Stomach (tissue), 9 donors: ENCODE results near the gene PDLIM5. TPM values are rescaled to one million over a fixed set of nuclear protein-coding genes. Genes with fewer than 3 reads are reported as not detected.

ENCODE experiments used
- DNase-seq, 2 donors: peaks; one replicate each; pipeline versions ENCODE4 v3.0.0 to v3.0.0-alpha.2; 2013 to 2019
- H3K27ac ChIP-seq, 5 donors: fragments of 200-600 bp in 4 of 5; sonication (generic) in 4 of 5; one replicate each; pipeline ENCODE4 v1.5.1; 2013 to 2019; ENCODE audit warnings: mild to moderate bottlenecking in 1 of 5, moderate library complexity in 1 of 5
- H3K27me3 ChIP-seq, 3 donors: fragments of 200-600 bp; sonication (generic); one replicate each; pipeline ENCODE4 v1.5.1; 2017 to 2019; ENCODE audit warnings: mixed run types in 1 of 3
- H3K36me3 ChIP-seq, 4 donors: fragments of 200-600 bp; sonication (generic); 1 replicate in 3 of 4; 2 replicates in 1 of 4; pipeline ENCODE4 v1.5.1; 2016 to 2019
- H3K4me1 ChIP-seq, 4 donors: fragments of 200-600 bp; sonication (generic); one replicate each; pipeline ENCODE4 v1.5.1; 2016 to 2019
- H3K4me3 ChIP-seq, 4 donors: fragments of 200-600 bp; sonication (generic) in 3 of 4; one replicate each; pipeline ENCODE4 v1.5.1; 2016 to 2019; ENCODE audit warnings: mild to moderate bottlenecking in 1 of 4
- H3K9me3 ChIP-seq, 4 donors: fragments of 200-600 bp; sonication (generic); one replicate each; pipeline ENCODE4 v1.5.1; 2016 to 2019
- EP300 ChIP-seq: sonication (generic); formaldehyde crosslinking; IDR thresholded peaks from one replicate; pipeline ENCODE4 v1.6.1; 2017; ENCODE audit warnings: antibody characterized with exemption
- POLR2A ChIP-seq, 4 donors: fragments of 450-650 bp; IDR thresholded peaks; one replicate each; pipeline ENCODE4 v1.6.1; 2016; ENCODE audit warnings: antibody characterized with exemption in 4 of 4, control low read depth in 2 of 4, mild to moderate bottlenecking in 1 of 4, moderate library complexity in 1 of 4
- POLR2AphosphoS5 ChIP-seq, 3 donors: sonication (generic); formaldehyde crosslinking; IDR thresholded peaks; one replicate each; pipeline ENCODE4 v1.6.1; 2016; ENCODE audit warnings: antibody characterized with exemption in 3 of 3
- WGBS, 5 donors: extraction: QIAGEN DNeasy Blood & Tissue Kit in 3 of 5; methylation state at CpG; one replicate each; pipeline versions ENCODE4 v1.1.5 to v1.1.7; 2013 to 2018; 5-methylcytosine and 5-hydroxymethylcytosine counted together
- intact Hi-C: fragments of 100-400 bp; cut with DNase I; formaldehyde crosslinking; loops from one replicate; pipeline ENCODE4 v1.15.1; 2023; ENCODE audit warnings: low total_unique reads
- polyA plus RNA-seq, 3 donors: library from polyadenylated mRNA; stranded (reverse); fragments of 200-250 nt; gene quantifications; one replicate each; pipeline ENCODE4 v1.2.3, GENCODE V29; 2013
- total RNA-seq, 5 donors: library from RNA; depleted of rRNA; stranded (reverse); fragments of >200 nt; gene quantifications; one replicate each; pipeline versions ENCODE4 v1.1.0 to v1.2.3, GENCODE V29; 2014 to 2016
- TF ChIP-seq, protein P1 (sequence below), 7 experiments: fragments of 450-650 bp in 4 of 7; fragments of 200-600 bp in 3 of 7; sonication (generic) in 3 of 7; IDR thresholded peaks; one replicate each; pipeline ENCODE4 v1.5.1; 2016 to 2019; ENCODE audit warnings: antibody characterized with exemption in 7 of 7, control low read depth in 2 of 7, mild to moderate bottlenecking in 1 of 7
- donor health status: healthy with polysubstance abuse.
- donor health status: Bipolar disorder and iron deficiency.
- donor health status: healthy.

PDLIM5 gene
- total and polyA plus RNA-seq, 8 donors: 23.7 to 311 (median 40.3) TPM

DNA sequence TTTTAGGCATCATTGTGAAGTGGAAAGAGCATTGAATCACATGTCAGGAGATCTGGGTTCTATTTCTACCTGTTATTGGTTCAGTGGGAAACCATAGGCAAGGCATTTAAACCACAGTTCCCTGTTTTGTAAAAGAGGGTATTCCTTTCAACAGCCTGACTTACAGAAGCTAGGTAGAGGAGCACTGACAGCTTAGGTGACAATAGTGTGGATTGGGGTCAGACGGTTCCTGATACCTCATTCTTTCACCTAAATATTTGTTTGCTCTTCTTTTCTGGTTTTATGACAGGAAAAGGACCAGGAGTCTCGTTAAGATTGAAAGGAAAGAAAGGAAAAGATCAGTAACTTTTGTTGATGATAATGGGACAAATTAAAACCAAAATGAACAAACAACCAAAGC lies 15.9 kb upstream of the PDLIM5 start:
- WGBS, 5 donors: 64 to 71% (median 70%) methylated on average over 2 of the region's 2 CpGs
- TF ChIP-seq POLR2AphosphoS5 (IDR thresholded peaks at IDR 0.05) (no peak), EP300 (no peak), POLR2A (IDR thresholded peaks at IDR 0.05) (no peak)
- TF ChIP-seq, protein P1, sequence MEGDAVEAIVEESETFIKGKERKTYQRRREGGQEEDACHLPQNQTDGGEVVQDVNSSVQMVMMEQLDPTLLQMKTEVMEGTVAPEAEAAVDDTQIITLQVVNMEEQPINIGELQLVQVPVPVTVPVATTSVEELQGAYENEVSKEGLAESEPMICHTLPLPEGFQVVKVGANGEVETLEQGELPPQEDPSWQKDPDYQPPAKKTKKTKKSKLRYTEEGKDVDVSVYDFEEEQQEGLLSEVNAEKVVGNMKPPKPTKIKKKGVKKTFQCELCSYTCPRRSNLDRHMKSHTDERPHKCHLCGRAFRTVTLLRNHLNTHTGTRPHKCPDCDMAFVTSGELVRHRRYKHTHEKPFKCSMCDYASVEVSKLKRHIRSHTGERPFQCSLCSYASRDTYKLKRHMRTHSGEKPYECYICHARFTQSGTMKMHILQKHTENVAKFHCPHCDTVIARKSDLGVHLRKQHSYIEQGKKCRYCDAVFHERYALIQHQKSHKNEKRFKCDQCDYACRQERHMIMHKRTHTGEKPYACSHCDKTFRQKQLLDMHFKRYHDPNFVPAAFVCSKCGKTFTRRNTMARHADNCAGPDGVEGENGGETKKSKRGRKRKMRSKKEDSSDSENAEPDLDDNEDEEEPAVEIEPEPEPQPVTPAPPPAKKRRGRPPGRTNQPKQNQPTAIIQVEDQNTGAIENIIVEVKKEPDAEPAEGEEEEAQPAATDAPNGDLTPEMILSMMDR (IDR thresholded peaks at IDR 0.05): no peak
- H3K4me1 ChIP-seq: no peaks in the 10 kb centered on the region

DNA sequence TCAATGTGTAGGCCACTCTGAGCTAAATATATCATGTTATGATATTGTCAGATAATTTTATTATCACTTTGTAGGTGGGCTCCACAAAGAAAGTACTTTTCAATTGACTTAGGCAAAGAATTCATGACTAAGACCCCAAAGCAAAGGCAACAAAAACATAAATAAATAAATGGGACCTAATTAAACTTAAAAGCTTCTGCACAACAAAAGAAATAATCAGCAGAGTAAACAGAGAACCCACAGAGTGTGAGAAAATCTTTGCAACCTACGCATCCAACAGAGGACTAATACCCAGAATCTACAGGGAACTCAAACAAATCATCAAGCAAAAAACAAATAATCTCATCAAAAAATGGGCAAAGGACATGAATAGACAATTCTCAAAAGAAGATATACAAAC lies 15.2 kb upstream of the PDLIM5 start:
- Histone ChIP-seq H3K4me3 (no peak overlapping the region), H3K27me3 (no peaks in the 10 kb centered on the region), H3K36me3 (no peaks in the 10 kb centered on the region), H3K4me1 (no peaks in the 10 kb centered on the region), H3K9me3 (no peaks in the 10 kb centered on the region), H3K27ac (no peak overlapping the region)
- DNase-seq: no peak
- intact Hi-C loops: no loop called here
- TF ChIP-seq EP300: no peak
- TF ChIP-seq, protein P1 (IDR thresholded peaks at IDR 0.05): no peak
- no peak for TF ChIP-seq POLR2AphosphoS5 (IDR thresholded peaks at IDR 0.05)
- no peak for TF ChIP-seq POLR2A (IDR thresholded peaks at IDR 0.05)
- WGBS, 5 donors: 78 to 88% (median 84%) methylated on average over 1 of the region's 1 CpG

More for the DNA sequence above, 15.9 kb upstream of the PDLIM5 start:
- DNase-seq: no peak
- Histone ChIP-seq H3K9me3 (no peaks in the 10 kb centered on the region), H3K27me3 (no peaks in the 10 kb centered on the region), H3K36me3 (no peaks in the 10 kb centered on the region), H3K27ac (no peak overlapping the region), H3K4me3 (no peak overlapping the region)
- intact Hi-C loops: no loop called here

DNA sequence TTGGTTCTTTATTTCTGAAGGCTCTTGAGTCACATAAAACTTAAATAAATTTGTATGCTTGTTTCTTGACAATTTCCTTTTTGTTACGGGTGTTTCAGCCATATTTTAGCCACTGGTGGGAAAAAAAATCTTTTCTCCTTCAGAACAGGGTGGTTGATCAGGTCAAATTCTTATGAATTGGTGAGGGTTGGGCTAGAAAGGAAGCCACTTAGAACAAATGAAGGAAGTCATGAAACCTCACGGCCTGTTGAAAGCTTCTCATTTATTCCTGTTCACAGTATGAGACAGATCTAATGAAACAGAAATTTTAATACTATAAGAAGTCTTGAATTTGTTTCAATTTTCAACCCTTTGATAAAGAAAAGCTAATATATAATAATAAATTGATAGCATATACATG lies 12.1 kb upstream of the PDLIM5 start:
- H3K27me3 ChIP-seq: no peaks in the 10 kb centered on the region
- no peaks in the 10 kb centered on the region for H3K4me1 ChIP-seq
- TF ChIP-seq POLR2AphosphoS5 (IDR thresholded peaks at IDR 0.05) (no peak), POLR2A (IDR thresholded peaks at IDR 0.05) (no peak), EP300 (no peak)
- TF ChIP-seq, protein P1 (IDR thresholded peaks at IDR 0.05): no peak
- no peak overlapping the region for H3K4me3 ChIP-seq
- H3K36me3 ChIP-seq: no peaks in the 10 kb centered on the region
- intact Hi-C loops: no loop called here
- H3K9me3 ChIP-seq: no peaks in the 10 kb centered on the region
- WGBS, 5 donors: 61 to 82% (median 72%) methylated on average over 2 of the region's 2 CpGs
- H3K27ac ChIP-seq: no peak overlapping the region
- DNase-seq: no peak

DNA sequence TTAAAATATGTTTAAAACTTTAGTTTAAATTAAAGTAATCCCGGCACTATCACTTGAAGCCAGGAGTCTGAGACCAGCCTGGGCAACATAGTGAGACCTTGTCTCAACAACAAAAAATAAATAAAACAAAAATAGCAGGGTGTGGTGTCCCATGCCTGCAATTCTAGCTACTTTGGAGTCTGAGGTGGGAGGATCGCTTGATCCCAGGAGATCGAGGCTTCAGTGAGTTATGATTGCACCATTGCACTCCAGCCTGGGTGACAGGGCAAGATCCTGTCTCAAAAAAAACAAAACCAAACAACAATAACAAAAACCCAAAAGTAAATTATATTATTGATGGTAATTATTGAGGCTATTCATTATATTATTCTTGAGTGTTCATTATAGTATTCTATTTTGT lies 9.9 kb upstream of the PDLIM5 start:
- Histone ChIP-seq H3K36me3 (no peaks in the 10 kb centered on the region), H3K27me3 (no peaks in the 10 kb centered on the region), H3K4me3 (no peak overlapping the region), H3K27ac (no peak overlapping the region), H3K4me1 (no peaks in the 10 kb centered on the region), H3K9me3 (no peaks in the 10 kb centered on the region)
- no peak for DNase-seq
- WGBS, 5 donors: 75 to 88% (median 87%) methylated on average over 3 of the region's 3 CpGs
- TF ChIP-seq, protein P1 (IDR thresholded peaks at IDR 0.05): no peak
- TF ChIP-seq POLR2A (IDR thresholded peaks at IDR 0.05) (no peak), EP300 (no peak), POLR2AphosphoS5 (IDR thresholded peaks at IDR 0.05) (no peak)
- intact Hi-C loops: no loop called here
